GM20431 (cell line): ENCODE data around the gene ANK2.

ENCODE experiments used
- in situ Hi-C: fragments of 300-500 bp; cut with MseI, MboI; formaldehyde crosslinking; loops from one replicate; pipeline ENCODE4 v1.15.0; 2020; ENCODE audit warnings: low sequenced_read_pairs; ENCODE audit not compliant: unreplicated experiment

Gene ANK2

GRCh38 chr4:113316879-113317278, 267.4 kb downstream of the ANK2 start:
- in situ Hi-C loops, result no loop called here

- in situ Hi-C loops, result no loop called here
These were observed 268.1 kb downstream of the ANK2 start for GRCh38 chr4:113317523-113317922.

- in situ Hi-C loops, result no loop called here
These were observed 273.3 kb downstream of the ANK2 start for GRCh38 chr4:113322736-113323135.

GRCh38 chr4:113325876-113326615, 276.6 kb downstream of the ANK2 start:
- in situ Hi-C loops, result no loop called here

- in situ Hi-C loops, result no loop called here
These were observed 278.0 kb downstream of the ANK2 start for GRCh38 chr4:113327494-113327893.

GRCh38 chr4:113328514-113328913, 279.1 kb downstream of the ANK2 start:
- in situ Hi-C loops, result no loop called here

- in situ Hi-C loops, result no loop called here
These were observed 280.7 kb downstream of the ANK2 start for GRCh38 chr4:113330200-113330599.

- in situ Hi-C loops, result no loop called here
These were observed 282.4 kb downstream of the ANK2 start for GRCh38 chr4:113331811-113332210.

GRCh38 chr4:113332701-113333100, 283.2 kb downstream of the ANK2 start:
- in situ Hi-C loops, result no loop called here

GRCh38 chr4:113335746-113336145, 286.3 kb downstream of the ANK2 start:
- in situ Hi-C loops, result no loop called here

- in situ Hi-C loops, result no loop called here
These were observed 287.1 kb downstream of the ANK2 start for GRCh38 chr4:113336556-113336955.

- in situ Hi-C loops, result no loop called here
These were observed 290.0 kb downstream of the ANK2 start for GRCh38 chr4:113339430-113339813.

GRCh38 chr4:113344100-113344499, 294.6 kb downstream of the ANK2 start:
- in situ Hi-C loops, result no loop called here

GRCh38 chr4:113347245-113347644, 297.8 kb downstream of the ANK2 start:
- in situ Hi-C loops, result no loop called here

- in situ Hi-C loops, result no loop called here
These were observed 300.0 kb downstream of the ANK2 start for GRCh38 chr4:113349430-113349829.

- in situ Hi-C loops, result no loop called here
These were observed 301.1 kb downstream of the ANK2 start for GRCh38 chr4:113350576-113350975.

GRCh38 chr4:113355550-113356371, 306.3 kb downstream of the ANK2 start:
- in situ Hi-C loops, result no loop called here

GRCh38 chr4:113356453-113356852, 307.0 kb downstream of the ANK2 start:
- in situ Hi-C loops, result no loop called here

GRCh38 chr4:113358784-113359183, 309.3 kb downstream of the ANK2 start:
- in situ Hi-C loops, result no loop called here

GRCh38 chr4:113365377-113365776, 315.9 kb downstream of the ANK2 start:
- in situ Hi-C loops, result no loop called here

- in situ Hi-C loops, result no loop called here
These were observed 318.6 kb downstream of the ANK2 start for GRCh38 chr4:113368056-113368455.
